ENCODE results near the gene TRIM51. TPM values are rescaled to one million over a fixed set of nuclear protein-coding genes. Genes with fewer than 3 reads are reported as not detected.
"Not testable (repeated sequence)": the region's sequence is repeated elsewhere in the genome, so short reads cannot be mapped to it uniquely, and the experiment has no call there.

TRIM51 gene
- total and polyA plus RNA-seq, 2 of the 4 experiments (the other 2 are of a cell fraction) = not detected

DNA sequence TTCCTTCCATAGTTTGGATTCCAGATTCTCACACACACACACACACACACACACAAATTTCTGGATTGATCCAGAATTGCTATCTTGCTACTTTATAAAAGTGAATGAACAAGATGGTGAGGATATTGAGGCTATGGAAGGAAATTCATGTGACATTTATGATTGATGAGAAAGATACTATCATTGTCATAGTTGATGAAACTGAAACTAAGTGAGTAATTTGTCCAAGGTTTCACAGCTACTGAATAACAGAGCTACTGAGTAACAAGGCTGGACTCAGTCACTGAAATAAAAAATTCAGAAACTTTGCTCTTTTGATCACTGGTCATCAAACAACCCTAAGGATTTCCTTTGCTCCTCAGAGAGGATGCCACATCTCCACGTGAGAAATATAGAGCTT, 28.4 kb upstream of the TRIM51 start:
- no peaks in the 10 kb centered on the region for H3K9me1 ChIP-seq (ENCODE audit: insufficient read depth, low read length)
- in situ Hi-C loops (cut with MboI; ENCODE audit: low sequenced_read_pairs) = no loop called here
- no peaks in the 10 kb centered on the region for H3K9me3 ChIP-seq (ENCODE audit: control insufficient read depth, insufficient read depth, low read length)
- CTCF ChIA-PET = no interaction called here
- H2AK5ac ChIP-seq (ENCODE audit: low read depth, low read length) = no peak overlapping the region
- no peak overlapping the region for H3K27ac ChIP-seq (ENCODE audit: insufficient read depth, low read length)
- H4K8ac ChIP-seq (ENCODE audit: low read depth in 2 of 2, low read length in 2 of 2) = no peak overlapping the region
- H3K4me1 ChIP-seq (ENCODE audit: control insufficient read depth, insufficient read depth, low read length) = no peaks in the 10 kb centered on the region
- dilution Hi-C loops (cut with HindIII; ENCODE audit: low sequenced_read_pairs, unreplicated experiment) = no loop called here
- no peak overlapping the region for H3K9ac ChIP-seq (ENCODE audit: low read depth, low read length)
- H2BK5ac ChIP-seq (ENCODE audit: low read depth, low read length, poor library complexity, severe bottlenecking) = no peak overlapping the region
- ATAC-seq (ENCODE audit: low read depth) = no peak
- H4K91ac ChIP-seq (ENCODE audit: insufficient read depth, low read depth, low read length) = no peak overlapping the region
- H3K14ac ChIP-seq (replicated peaks; ENCODE audit: low read depth, low read length) = no peak overlapping the region
- no peak overlapping the region for H2AK9ac ChIP-seq (replicated peaks; ENCODE audit: low read depth, low read length, poor library complexity)
- H2BK120ac ChIP-seq (ENCODE audit: low read depth, low read length) = no peak overlapping the region
- TF ChIP-seq, protein P1, sequence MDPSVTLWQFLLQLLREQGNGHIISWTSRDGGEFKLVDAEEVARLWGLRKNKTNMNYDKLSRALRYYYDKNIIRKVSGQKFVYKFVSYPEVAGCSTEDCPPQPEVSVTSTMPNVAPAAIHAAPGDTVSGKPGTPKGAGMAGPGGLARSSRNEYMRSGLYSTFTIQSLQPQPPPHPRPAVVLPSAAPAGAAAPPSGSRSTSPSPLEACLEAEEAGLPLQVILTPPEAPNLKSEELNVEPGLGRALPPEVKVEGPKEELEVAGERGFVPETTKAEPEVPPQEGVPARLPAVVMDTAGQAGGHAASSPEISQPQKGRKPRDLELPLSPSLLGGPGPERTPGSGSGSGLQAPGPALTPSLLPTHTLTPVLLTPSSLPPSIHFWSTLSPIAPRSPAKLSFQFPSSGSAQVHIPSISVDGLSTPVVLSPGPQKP (IDR thresholded peaks at IDR 0.05; ENCODE audit: borderline replicate concordance, low read depth, low read length) = no peak
- no peak for TF ChIP-seq MXI1 (IDR thresholded peaks at IDR 0.05; ENCODE audit: borderline replicate concordance, low read depth, low read length)
- H3K4me2 ChIP-seq (ENCODE audit: low read depth, low read length) = no peak overlapping the region
- no CpG with 5 or more reads among the region's 1 CpG for WGBS, 2 experiments (ENCODE audit: extremely low coverage in 2 of 2, insufficient read length in 1 of 2)
- no peak overlapping the region for H4K5ac ChIP-seq (ENCODE audit: low read depth, low read length)
- no peaks in the 10 kb centered on the region for H3K27me3 ChIP-seq (ENCODE audit: control insufficient read depth, insufficient read depth, low read length)
- H3K79me1 ChIP-seq (ENCODE audit: low read depth in 1 of 2, low read length in 2 of 2) = no peaks in the 10 kb centered on the region
- H3K56ac ChIP-seq (ENCODE audit: extremely low read depth, insufficient read depth, low read length) = no peak overlapping the region
- no peaks in the 10 kb centered on the region for H3K36me3 ChIP-seq (ENCODE audit: control insufficient read depth, insufficient read depth, low read length)
- no peak for DNase-seq
- H3K4me3 ChIP-seq (ENCODE audit: insufficient read depth, low read depth, low read length) = no peak overlapping the region
- intact Hi-C loops (cut with micrococcal nuclease) = no loop called here
- H2AFZ ChIP-seq (replicated peaks; ENCODE audit: low read length, poor library complexity) = no peak overlapping the region
- H3K23ac ChIP-seq (ENCODE audit: low read depth, low read length) = no peak overlapping the region
- no peak overlapping the region for H3K4ac ChIP-seq (ENCODE audit: low read depth, low read length)
- H2BK15ac ChIP-seq (ENCODE audit: low read depth, low read length) = no peak overlapping the region
- BruUV-seq (replicated peaks) = no TSS peak
- H3K18ac ChIP-seq (ENCODE audit: low read depth, low read length) = no peak overlapping the region
- POLR2A ChIA-PET (ENCODE audit: unreplicated experiment) = no interaction called here
- H2BK20ac ChIP-seq (ENCODE audit: low read depth, low read length) = no peak overlapping the region
- H4K20me1 ChIP-seq (ENCODE audit: insufficient read depth, low read length) = no peaks in the 10 kb centered on the region

DNA sequence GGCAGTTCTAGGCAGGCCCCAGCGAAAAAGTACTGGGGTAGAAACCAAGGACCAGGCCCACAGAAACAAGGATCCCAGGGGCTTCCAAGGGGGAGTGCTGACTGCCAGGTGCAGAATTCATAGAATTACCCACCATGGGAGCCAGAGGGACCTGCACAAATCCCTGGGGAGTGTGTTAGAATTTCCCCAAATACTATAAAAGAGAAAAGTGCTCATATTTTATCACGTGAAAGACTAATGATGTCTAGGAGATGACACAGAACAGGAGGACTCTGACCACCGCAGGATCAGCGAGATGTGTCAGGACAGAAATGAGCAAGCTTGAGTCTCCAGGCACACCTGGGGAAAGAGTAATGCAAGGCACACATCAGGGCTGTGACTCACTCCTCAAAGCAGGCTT, 15.7 kb upstream of the TRIM51 start:
- H3K27me3 ChIP-seq (ENCODE audit: control insufficient read depth, insufficient read depth, low read length); H3K9me3 ChIP-seq (ENCODE audit: control insufficient read depth, insufficient read depth, low read length); H3K9me1 ChIP-seq (ENCODE audit: insufficient read depth, low read length); H2AK5ac ChIP-seq (ENCODE audit: low read depth, low read length); H4K8ac ChIP-seq (ENCODE audit: low read depth in 2 of 2, low read length in 2 of 2); H3K4ac ChIP-seq (ENCODE audit: low read depth, low read length); H4K20me1 ChIP-seq (ENCODE audit: insufficient read depth, low read length); POLR2A ChIA-PET (ENCODE audit: unreplicated experiment); H2AFZ ChIP-seq (replicated peaks; ENCODE audit: low read length, poor library complexity); H2BK5ac ChIP-seq (ENCODE audit: low read depth, low read length, poor library complexity, severe bottlenecking); H3K56ac ChIP-seq (ENCODE audit: extremely low read depth, insufficient read depth, low read length); H3K18ac ChIP-seq (ENCODE audit: low read depth, low read length); DNase-seq; H4K5ac ChIP-seq (ENCODE audit: low read depth, low read length); in situ Hi-C loops (cut with MboI; ENCODE audit: low sequenced_read_pairs); H2BK15ac ChIP-seq (ENCODE audit: low read depth, low read length); intact Hi-C loops (cut with micrococcal nuclease); H3K27ac ChIP-seq (ENCODE audit: insufficient read depth, low read length); H2BK120ac ChIP-seq (ENCODE audit: low read depth, low read length); H3K4me3 ChIP-seq (ENCODE audit: insufficient read depth, low read depth, low read length); H3K36me3 ChIP-seq (ENCODE audit: control insufficient read depth, insufficient read depth, low read length); H4K91ac ChIP-seq (ENCODE audit: insufficient read depth, low read depth, low read length); CTCF ChIA-PET; ATAC-seq (ENCODE audit: low read depth); H2BK20ac ChIP-seq (ENCODE audit: low read depth, low read length); H3K23ac ChIP-seq (ENCODE audit: low read depth, low read length); H2AK9ac ChIP-seq (replicated peaks; ENCODE audit: low read depth, low read length, poor library complexity); BruUV-seq (replicated peaks); H3K9ac ChIP-seq (ENCODE audit: low read depth, low read length); H3K14ac ChIP-seq (replicated peaks; ENCODE audit: low read depth, low read length); H3K4me2 ChIP-seq (ENCODE audit: low read depth, low read length); H3K79me1 ChIP-seq (ENCODE audit: low read depth in 1 of 2, low read length in 2 of 2); H3K4me1 ChIP-seq (ENCODE audit: control insufficient read depth, insufficient read depth, low read length); dilution Hi-C loops (cut with HindIII; ENCODE audit: low sequenced_read_pairs, unreplicated experiment): not testable (repeated sequence)
- no CpG with 5 or more reads among the region's 4 CpGs for WGBS, 2 experiments (ENCODE audit: extremely low coverage in 2 of 2, insufficient read length in 1 of 2)
